ENCODE results near the gene TSPAN32.

- TF ChIP-seq POLR2A (IDR thresholded peaks at IDR 0.05), result no peak
- TF ChIP-seq, protein P1, sequence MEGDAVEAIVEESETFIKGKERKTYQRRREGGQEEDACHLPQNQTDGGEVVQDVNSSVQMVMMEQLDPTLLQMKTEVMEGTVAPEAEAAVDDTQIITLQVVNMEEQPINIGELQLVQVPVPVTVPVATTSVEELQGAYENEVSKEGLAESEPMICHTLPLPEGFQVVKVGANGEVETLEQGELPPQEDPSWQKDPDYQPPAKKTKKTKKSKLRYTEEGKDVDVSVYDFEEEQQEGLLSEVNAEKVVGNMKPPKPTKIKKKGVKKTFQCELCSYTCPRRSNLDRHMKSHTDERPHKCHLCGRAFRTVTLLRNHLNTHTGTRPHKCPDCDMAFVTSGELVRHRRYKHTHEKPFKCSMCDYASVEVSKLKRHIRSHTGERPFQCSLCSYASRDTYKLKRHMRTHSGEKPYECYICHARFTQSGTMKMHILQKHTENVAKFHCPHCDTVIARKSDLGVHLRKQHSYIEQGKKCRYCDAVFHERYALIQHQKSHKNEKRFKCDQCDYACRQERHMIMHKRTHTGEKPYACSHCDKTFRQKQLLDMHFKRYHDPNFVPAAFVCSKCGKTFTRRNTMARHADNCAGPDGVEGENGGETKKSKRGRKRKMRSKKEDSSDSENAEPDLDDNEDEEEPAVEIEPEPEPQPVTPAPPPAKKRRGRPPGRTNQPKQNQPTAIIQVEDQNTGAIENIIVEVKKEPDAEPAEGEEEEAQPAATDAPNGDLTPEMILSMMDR (IDR thresholded peaks at IDR 0.05 in 4 of 5, conservative IDR thresholded peaks at IDR 0.05 in 1 of 5), result no peak
Measured at GRCh38 chr11:2272946-2273280, 28.9 kb upstream of the TSPAN32 start.
